ENCODE results near the gene PDE4B. TPM values are rescaled to one million over a fixed set of nuclear protein-coding genes. Genes with fewer than 3 reads are reported as not detected.

The PDE4B gene
- total and polyA plus RNA-seq, 9 of the 15 experiments (the other 6 are each of a cell fraction or from before 2014, with no cell fraction given): 0.09 TPM; not detected in 8

DNA sequence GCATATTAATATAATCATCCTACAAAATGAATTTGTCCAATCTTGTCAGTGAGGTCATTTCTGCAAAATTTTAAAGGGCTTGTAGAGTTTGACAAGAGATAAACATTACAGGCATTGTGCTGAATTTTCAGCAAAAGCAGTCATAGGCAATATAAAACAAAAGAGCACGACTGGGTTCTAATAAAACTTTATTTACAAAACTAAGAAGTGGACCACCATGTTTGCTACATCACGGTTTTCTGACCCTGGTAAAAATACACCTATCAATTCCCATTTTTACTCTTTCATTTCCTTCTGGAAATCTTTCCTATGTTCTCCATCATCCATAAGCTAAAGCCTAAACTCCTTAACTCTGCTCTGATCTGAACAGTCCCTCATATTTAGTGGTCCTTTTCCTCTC lies 511.4 kb downstream of the PDE4B start:
- ChIA-PET POLR2A (no interaction called here), CTCF (ENCODE audit: low intra/inter-chr PET ratio) (no interaction called here)
- no peaks in the 10 kb centered on the region for H3K27me3 ChIP-seq (ENCODE audit: control insufficient read depth in 2 of 2, insufficient read depth in 2 of 2, low read length in 2 of 2)
- in situ Hi-C loops (cut with MboI) (no loop called here), intact Hi-C loops (cut with micrococcal nuclease) (no loop called here)
- H3K4me3 ChIP-seq: no peak overlapping the region
- ATAC-seq (no peak), DNase-seq (ENCODE audit: extremely low read depth in 1 of 4, low spot score in 3 of 4) (no peak), FAIRE-seq (no peak)
- H3K9ac ChIP-seq (ENCODE audit: insufficient read depth in 1 of 2, low read depth in 2 of 2, low read length in 2 of 2): no peak overlapping the region
- TF ChIP-seq ZBTB40 (IDR thresholded peaks at IDR 0.05) (peak; percentile 70), ZBTB40 (CRISPR knock-in tag; IDR thresholded peaks at IDR 0.05) (no peak), GABPB1 (CRISPR knock-in tag; IDR thresholded peaks at IDR 0.05) (no peak)
- no peaks in the 10 kb centered on the region for H3K9me3 ChIP-seq (replicated peaks; ENCODE audit: control insufficient read depth, insufficient read depth, low read depth, low read length)
- H3K4me1 ChIP-seq (replicated peaks in 1 of 2; ENCODE audit: control insufficient read depth in 2 of 2, insufficient read depth in 2 of 2, low read length in 2 of 2): no peaks in the 10 kb centered on the region
- H3K4me2 ChIP-seq (ENCODE audit: insufficient read depth, low read length): no peak overlapping the region
- H3K79me2 ChIP-seq (ENCODE audit: control insufficient read depth, insufficient read depth, low read length): no peaks in the 10 kb centered on the region
- H3K9me1 ChIP-seq (ENCODE audit: control insufficient read depth, insufficient read depth, low read length): no peaks in the 10 kb centered on the region
- no peak overlapping the region for H2AFZ ChIP-seq (ENCODE audit: low read depth, low read length)
- no peaks in the 10 kb centered on the region for H3K36me3 ChIP-seq (ENCODE audit: control insufficient read depth, insufficient read depth, low read length)
- WGBS (ENCODE audit: insufficient coverage, low coverage, missing lambda C conversion rate): 0% methylated on average over 2 of the region's 2 CpGs
- H4K20me1 ChIP-seq (replicated peaks; ENCODE audit: control insufficient read depth, insufficient read depth, low read length): no peaks in the 10 kb centered on the region
- BruUV-seq (replicated peaks): no TSS peak
- H3K27ac ChIP-seq (ENCODE audit: extremely low read depth, low read depth, low read length): no peak overlapping the region
